Progenitor cell of endocrine pancreas (in vitro differentiated cells): ENCODE measurements around the gene PRKCZ. TPM values are rescaled to one million over a fixed set of nuclear protein-coding genes. Genes with fewer than 3 reads are reported as not detected.

Experiments
- DNase-seq: peaks from one replicate; pipeline ENCODE4 v3.0.0; 2021; ENCODE audit warnings: low spot score; ENCODE audit not compliant: unreplicated experiment
- H3K27ac Mint-ChIP-seq: 2 replicates; pipeline ENCODE4 v1.8.0; 2021; ENCODE audit warnings: mild to moderate bottlenecking, moderate library complexity, mixed read lengths
- H3K27me3 Mint-ChIP-seq: 2 replicates; pipeline ENCODE4 v1.8.0; 2021; ENCODE audit warnings: mixed read lengths
- H3K36me3 Mint-ChIP-seq: 2 replicates; pipeline ENCODE4 v1.8.0; 2022; ENCODE audit warnings: mixed read lengths; ENCODE audit not compliant: insufficient read depth
- H3K4me1 Mint-ChIP-seq: 2 replicates; pipeline ENCODE4 v1.8.0; 2021; ENCODE audit warnings: low read depth, mixed read lengths
- H3K4me3 Mint-ChIP-seq: 2 replicates; pipeline ENCODE4 v1.8.0; 2021; ENCODE audit warnings: low read depth, mild to moderate bottlenecking, moderate library complexity, mixed read lengths
- H3K9me3 Mint-ChIP-seq: 2 replicates; pipeline ENCODE4 v1.8.0; 2021; ENCODE audit warnings: low read depth, mixed read lengths
- CTCF ChIP-seq: fragments of 200-600 bp; sonication (generic); IDR thresholded peaks from one replicate; pipeline ENCODE4 v1.5.0; 2021; ENCODE audit warnings: antibody characterized with exemption, mild to moderate bottlenecking; ENCODE audit not compliant: unreplicated experiment
- total RNA-seq: library from RNA; stranded (reverse); gene quantifications from 2 replicates; pipeline ENCODE4 v1.2.1, GENCODE V29; 2021

PRKCZ gene
- total RNA-seq, 1 donor from 2014 or later = 71.5 TPM

- Mint-ChIP-seq H3K4me1 (no peaks in the 10 kb centered on the region), H3K4me3 (no peak overlapping the region), H3K9me3 (peaks cover 16% of the 10 kb centered on the region), H3K27ac (no peak overlapping the region), H3K27me3 (no peaks in the 10 kb centered on the region), H3K36me3 (peaks cover 32% of the 10 kb centered on the region)
- TF ChIP-seq CTCF = no peak
- DNase-seq = no peak
Observed at GRCh38 chr1:2073382-2074230, 23.4 kb downstream of the PRKCZ start.

GRCh38 chr1:2074396-2074795 lies 24.2 kb downstream of the PRKCZ start:
- Mint-ChIP-seq H3K9me3 (peaks cover 17% of the 10 kb centered on the region), H3K27ac (no peak overlapping the region), H3K4me1 (no peaks in the 10 kb centered on the region), H3K27me3 (no peaks in the 10 kb centered on the region), H3K36me3 (peaks cover 38% of the 10 kb centered on the region), H3K4me3 (no peak overlapping the region)
- TF ChIP-seq CTCF = no peak
- no peak for DNase-seq

GRCh38 chr1:2074944-2075740 lies 24.9 kb downstream of the PRKCZ start:
- DNase-seq = no peak
- H3K36me3 Mint-ChIP-seq = peaks cover 43% of the 10 kb centered on the region
- TF ChIP-seq CTCF = no peak

GRCh38 chr1:2076826-2077225 lies 26.6 kb downstream of the PRKCZ start:
- H3K36me3 Mint-ChIP-seq = peaks cover 48% of the 10 kb centered on the region
- no peak overlapping the region for H3K4me3 Mint-ChIP-seq
- no peak for TF ChIP-seq CTCF
- H3K27ac Mint-ChIP-seq = no peak overlapping the region
- no peak for DNase-seq
- no peaks in the 10 kb centered on the region for H3K27me3 Mint-ChIP-seq
- no peaks in the 10 kb centered on the region for H3K4me1 Mint-ChIP-seq
- peaks cover 17% of the 10 kb centered on the region for H3K9me3 Mint-ChIP-seq

More at GRCh38 chr1:2074944-2075740, 24.9 kb downstream of the PRKCZ start:
- Mint-ChIP-seq H3K27me3 (no peaks in the 10 kb centered on the region), H3K4me1 (no peaks in the 10 kb centered on the region), H3K27ac (no peak overlapping the region), H3K9me3 (peaks cover 17% of the 10 kb centered on the region), H3K4me3 (no peak overlapping the region)

GRCh38 chr1:2078170-2078569 lies 28.0 kb downstream of the PRKCZ start:
- Mint-ChIP-seq H3K27ac (no peak overlapping the region), H3K4me1 (no peaks in the 10 kb centered on the region), H3K36me3 (peaks cover 51% of the 10 kb centered on the region), H3K9me3 (peaks cover 17% of the 10 kb centered on the region), H3K4me3 (no peak overlapping the region), H3K27me3 (no peaks in the 10 kb centered on the region)
- no peak for DNase-seq
- no peak for TF ChIP-seq CTCF
